NT2/D1 (cell line): ENCODE results near the gene UGT1A1.

Experiments used
- SUZ12 ChIP-seq: IDR thresholded peaks from 2 replicates; pipeline ENCODE4 v1.6.1; 2011; ENCODE audit not compliant: insufficient read length, insufficient read depth; ENCODE audit errors: extremely low read depth
- YY1 ChIP-seq: IDR thresholded peaks from 2 replicates; pipeline ENCODE4 v1.6.1; 2011; ENCODE audit not compliant: insufficient read length, insufficient read depth
- ZNF274 ChIP-seq: IDR thresholded peaks from 2 replicates; pipeline ENCODE4 v1.6.1; 2011; ENCODE audit warnings: mild to moderate bottlenecking, low read depth, low read length

GRCh38 chr2:233799087-233799665, 39.1 kb downstream of the UGT1A1 start:
- TF ChIP-seq SUZ12, result no peak
- TF ChIP-seq ZNF274, result no peak
- TF ChIP-seq YY1, result no peak
